Caco-2 (cell line): ENCODE data around the gene KCTD5. TPM values are rescaled to one million over a fixed set of nuclear protein-coding genes. Genes with fewer than 3 reads are reported as not detected.

ENCODE experiments used
- BruUV-seq: library from RNA; stranded (reverse); fragments of 400-500 nt; replicated peaks from 2 replicates; lab custom pipeline; 2021; lab: Mats Ljungman, UMichigan
- CTCF ChIA-PET: fragments of 300-600 bp; sonication (Branson Sonifier 250); formaldehyde crosslinking; loops from one replicate; lab custom pipeline; 2022; ENCODE audit warnings: antibody characterized with exemption; lab: Charles Lee
- POLR2A ChIA-PET: fragments of 300-600 bp; sonication (Branson Sonifier 250); formaldehyde crosslinking; loops from one replicate; lab custom pipeline; 2022; ENCODE audit warnings: antibody characterized with exemption; lab: Charles Lee
- DNase-seq, 2 experiments: peaks; one replicate each; pipeline versions ENCODE4 v3.0.0 to v3.0.0-alpha.2; 2020 to 2022
- H3K27me3 ChIP-seq: replicated peaks from 2 replicates; pipeline ENCODE4 v1.6.0; 2011; ENCODE audit warnings: low read length; ENCODE audit not compliant: control insufficient read depth, insufficient read depth
- H3K36me3 ChIP-seq: 2 replicates; pipeline ENCODE4 v1.5.1; 2011; ENCODE audit warnings: low read length; ENCODE audit not compliant: control insufficient read depth, insufficient read depth
- H3K4me1 ChIP-seq: fragments of 250-450 bp; sonication (Bioruptor Pico); 2 replicates; pipeline ENCODE4 v1.5.1; 2020; ENCODE audit warnings: mild to moderate bottlenecking
- H3K4me3 ChIP-seq: 2 replicates; pipeline ENCODE4 v1.5.1; 2011; ENCODE audit warnings: low read depth, mild to moderate bottlenecking, control low read depth, low read length
- H3K9me3 ChIP-seq: fragments of 250-450 bp; sonication (Bioruptor Pico); 2 replicates; pipeline ENCODE4 v1.5.1; 2020; ENCODE audit warnings: mild to moderate bottlenecking, moderate library complexity
- H3K27ac Mint-ChIP-seq: one replicate; pipeline ENCODE4 v1.8.0; 2022; ENCODE audit warnings: mixed read lengths; ENCODE audit not compliant: unreplicated experiment
- H3K27me3 Mint-ChIP-seq: one replicate; pipeline ENCODE4 v1.8.0; 2022; ENCODE audit warnings: mixed read lengths; ENCODE audit not compliant: insufficient read depth, unreplicated experiment
- H3K36me3 Mint-ChIP-seq: one replicate; pipeline ENCODE4 v1.8.0; 2022; ENCODE audit warnings: mild to moderate bottlenecking, mixed read lengths; ENCODE audit not compliant: insufficient read depth, unreplicated experiment
- H3K4me1 Mint-ChIP-seq: one replicate; pipeline ENCODE4 v1.8.0; 2022; ENCODE audit warnings: low read depth, mixed read lengths; ENCODE audit not compliant: unreplicated experiment
- H3K4me3 Mint-ChIP-seq: one replicate; pipeline ENCODE4 v1.8.0; 2022; ENCODE audit warnings: mild to moderate bottlenecking, moderate library complexity, mixed read lengths; ENCODE audit not compliant: unreplicated experiment
- H3K9me3 Mint-ChIP-seq: one replicate; pipeline ENCODE4 v1.8.0; 2022; ENCODE audit warnings: mixed read lengths; ENCODE audit not compliant: unreplicated experiment
- intact Hi-C: fragments of 100-400 bp; cut with micrococcal nuclease; formaldehyde crosslinking; loops from one replicate; pipeline ENCODE4 v1.10.0; 2022; ENCODE audit not compliant: unreplicated experiment
- total RNA-seq: library from RNA; stranded (reverse); gene quantifications from 2 replicates; pipeline ENCODE4 v1.2.3, GENCODE V29; 2022
- TF ChIP-seq, protein P1 (sequence below), 2 experiments: fragments of 200-600 bp in 1 of 2; IDR thresholded peaks; 1 replicate in 1 of 2; 2 replicates in 1 of 2; pipeline versions ENCODE4 v1.5.1 to v1.8.0; 2011 to 2022; ENCODE audit warnings: antibody characterized with exemption in 1 of 2, control low read depth in 1 of 2, inconsistent platforms in 1 of 2, low read depth in 1 of 2, low read length in 1 of 2, mild to moderate bottlenecking in 1 of 2, moderate library complexity in 1 of 2; ENCODE audit not compliant: insufficient read depth in 1 of 2, severe bottlenecking in 1 of 2, unreplicated experiment in 1 of 2

KCTD5 gene
- total RNA-seq, 1 experiment from 2014 or later = 30.4 TPM

DNA sequence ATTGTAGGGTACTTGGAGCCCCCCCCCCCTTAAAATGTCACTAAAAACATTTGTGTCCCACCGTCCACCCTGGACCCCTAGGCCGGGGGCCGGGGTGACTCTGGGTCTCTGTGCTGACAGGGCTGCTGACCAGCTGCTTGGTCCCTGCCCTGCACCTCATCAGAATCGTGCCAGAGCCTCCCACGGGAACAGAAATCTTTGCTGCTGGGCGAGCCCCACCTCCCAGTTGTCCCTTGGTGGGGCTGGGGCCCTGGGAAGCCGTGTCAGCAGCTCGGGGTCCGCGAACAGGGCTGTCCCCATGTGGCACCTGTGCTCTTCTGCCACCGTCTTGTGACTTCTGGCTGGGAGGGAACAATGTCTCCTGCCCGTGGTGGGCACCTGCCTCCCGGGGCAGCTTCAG, 18.5 kb downstream of the KCTD5 start:
- POLR2A ChIA-PET = no interaction called here
- CTCF ChIA-PET = no interaction called here
- Mint-ChIP-seq H3K4me3 (no peak overlapping the region), H3K27me3 (no peaks in the 10 kb centered on the region), H3K4me1 (no peaks in the 10 kb centered on the region), H3K27ac (no peak overlapping the region), H3K9me3 (no peaks in the 10 kb centered on the region), H3K36me3 (peaks cover 24% of the 10 kb centered on the region)
- Histone ChIP-seq H3K27me3 (no peaks in the 10 kb centered on the region), H3K36me3 (peaks cover 2% of the 10 kb centered on the region; the same call in 1 of the 2 replicates), H3K9me3 (no peaks in the 10 kb centered on the region), H3K4me3 (no peak overlapping the region), H3K4me1 (no peaks in the 10 kb centered on the region)
- DNase-seq = no peak
- BruUV-seq = no TSS peak
- intact Hi-C loops = no loop called here
- TF ChIP-seq, protein P1, sequence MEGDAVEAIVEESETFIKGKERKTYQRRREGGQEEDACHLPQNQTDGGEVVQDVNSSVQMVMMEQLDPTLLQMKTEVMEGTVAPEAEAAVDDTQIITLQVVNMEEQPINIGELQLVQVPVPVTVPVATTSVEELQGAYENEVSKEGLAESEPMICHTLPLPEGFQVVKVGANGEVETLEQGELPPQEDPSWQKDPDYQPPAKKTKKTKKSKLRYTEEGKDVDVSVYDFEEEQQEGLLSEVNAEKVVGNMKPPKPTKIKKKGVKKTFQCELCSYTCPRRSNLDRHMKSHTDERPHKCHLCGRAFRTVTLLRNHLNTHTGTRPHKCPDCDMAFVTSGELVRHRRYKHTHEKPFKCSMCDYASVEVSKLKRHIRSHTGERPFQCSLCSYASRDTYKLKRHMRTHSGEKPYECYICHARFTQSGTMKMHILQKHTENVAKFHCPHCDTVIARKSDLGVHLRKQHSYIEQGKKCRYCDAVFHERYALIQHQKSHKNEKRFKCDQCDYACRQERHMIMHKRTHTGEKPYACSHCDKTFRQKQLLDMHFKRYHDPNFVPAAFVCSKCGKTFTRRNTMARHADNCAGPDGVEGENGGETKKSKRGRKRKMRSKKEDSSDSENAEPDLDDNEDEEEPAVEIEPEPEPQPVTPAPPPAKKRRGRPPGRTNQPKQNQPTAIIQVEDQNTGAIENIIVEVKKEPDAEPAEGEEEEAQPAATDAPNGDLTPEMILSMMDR (IDR thresholded peaks at IDR 0.05; ENCODE audit: insufficient read depth in 1 of 2, low read depth in 1 of 2, low read length in 1 of 2, severe bottlenecking in 1 of 2, unreplicated experiment in 1 of 2) = no peak

DNA sequence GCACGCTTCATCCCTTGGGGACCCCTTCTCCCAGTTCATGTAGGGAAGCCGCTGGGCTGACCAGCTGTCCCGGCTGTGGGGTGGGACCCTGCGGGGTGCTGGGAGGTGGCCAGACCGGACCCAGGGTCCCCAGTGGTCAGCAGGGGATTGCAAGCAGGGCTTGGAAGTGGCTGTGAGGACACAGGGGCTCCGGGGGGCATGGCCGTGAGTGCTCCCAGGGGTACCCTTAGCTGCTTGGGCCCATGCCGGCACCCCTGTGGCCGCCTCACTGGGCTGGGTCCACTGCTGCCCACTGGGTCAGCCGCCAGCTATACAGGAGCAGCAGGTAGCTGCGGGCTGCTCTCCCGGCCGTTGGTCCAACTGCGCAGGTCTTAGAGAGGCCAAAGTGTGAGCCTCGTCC, 18.9 kb downstream of the KCTD5 start:
- CTCF ChIA-PET = no interaction called here
- no peaks in the 10 kb centered on the region for H3K9me3 ChIP-seq
- H3K27ac Mint-ChIP-seq = no peak overlapping the region
- H3K4me3 Mint-ChIP-seq = no peak overlapping the region
- no TSS peak for BruUV-seq
- TF ChIP-seq, protein P1 (IDR thresholded peaks at IDR 0.05; ENCODE audit: insufficient read depth in 1 of 2, low read depth in 1 of 2, low read length in 1 of 2, severe bottlenecking in 1 of 2, unreplicated experiment in 1 of 2) = no peak
- H3K36me3 Mint-ChIP-seq = peaks cover 24% of the 10 kb centered on the region
- intact Hi-C loops = no loop called here
- no peaks in the 10 kb centered on the region for H3K4me1 Mint-ChIP-seq
- POLR2A ChIA-PET = no interaction called here
- H3K27me3 Mint-ChIP-seq = no peaks in the 10 kb centered on the region
- H3K4me1 ChIP-seq = no peaks in the 10 kb centered on the region
- no peaks in the 10 kb centered on the region for H3K27me3 ChIP-seq
- H3K4me3 ChIP-seq = no peak overlapping the region
- no peaks in the 10 kb centered on the region for H3K9me3 Mint-ChIP-seq
- DNase-seq = no peak
- H3K36me3 ChIP-seq = peaks cover 2% of the 10 kb centered on the region; the same call in 1 of the 2 replicates

DNA sequence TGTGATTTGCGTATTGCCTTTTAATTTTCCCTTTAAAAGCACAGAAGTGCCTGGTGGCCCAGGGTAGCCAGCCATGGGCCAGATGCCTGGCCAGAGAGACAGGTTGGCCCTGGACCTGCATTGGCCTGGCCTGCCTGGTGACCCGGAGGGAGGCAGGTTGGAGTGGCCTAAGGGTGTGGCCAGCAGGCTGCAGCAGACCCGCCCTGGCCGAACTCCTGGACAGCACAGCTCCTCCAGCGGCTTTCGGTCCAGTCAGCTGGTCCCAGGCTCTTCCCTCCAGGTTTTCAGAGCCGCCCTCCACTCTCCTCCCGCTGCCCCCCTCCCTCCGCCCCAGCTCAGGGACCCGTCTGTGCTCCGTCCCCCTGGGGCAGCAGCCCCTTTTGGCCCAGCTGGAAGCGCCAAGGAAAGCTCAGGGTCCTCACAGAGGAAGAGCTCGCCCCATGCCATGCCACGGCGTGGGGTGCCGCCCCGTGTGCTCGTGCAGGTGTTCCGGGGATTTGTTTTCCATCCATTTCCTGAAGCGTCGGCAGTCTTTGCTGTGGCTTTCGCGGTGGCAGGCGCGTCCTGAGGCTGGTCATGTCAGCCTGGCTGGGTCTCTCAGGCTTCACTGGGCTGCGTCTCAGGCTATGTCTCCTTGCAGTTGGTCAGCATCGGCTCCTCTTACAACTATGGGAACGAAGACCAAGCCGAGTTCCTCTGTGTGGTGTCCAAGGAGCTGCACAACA, 19.6 kb downstream of the KCTD5 start:
- Mint-ChIP-seq H3K36me3 (peaks cover 18% of the 10 kb centered on the region), H3K27me3 (no peaks in the 10 kb centered on the region), H3K4me1 (no peaks in the 10 kb centered on the region), H3K9me3 (no peaks in the 10 kb centered on the region), H3K4me3 (no peak overlapping the region), H3K27ac (no peak overlapping the region)
- no TSS peak for BruUV-seq
- no peaks in the 10 kb centered on the region for H3K9me3 ChIP-seq
- H3K4me1 ChIP-seq = no peaks in the 10 kb centered on the region
- POLR2A ChIA-PET = no interaction called here
- no peaks in the 10 kb centered on the region for H3K27me3 ChIP-seq
- CTCF ChIA-PET = no interaction called here
- peaks cover 2% of the 10 kb centered on the region; the same call in 1 of the 2 replicates for H3K36me3 ChIP-seq
- no peak for DNase-seq
- no peak overlapping the region for H3K4me3 ChIP-seq
- TF ChIP-seq, protein P1 (IDR thresholded peaks at IDR 0.05; ENCODE audit: insufficient read depth in 1 of 2, low read depth in 1 of 2, low read length in 1 of 2, severe bottlenecking in 1 of 2, unreplicated experiment in 1 of 2) = no peak
- intact Hi-C loops = no loop called here
